NK-92 (cell line): ENCODE data around the gene NAALADL2.
"Not testable (repeated sequence)": the region's sequence is repeated elsewhere in the genome, so short reads cannot be mapped to it uniquely, and the experiment has no call there.

Experiments
- DNase-seq: peaks from one replicate; lab custom pipeline; 2025; ENCODE audit not compliant: unreplicated experiment; lab: John Stamatoyannopoulos, UW

NAALADL2 gene

DNA sequence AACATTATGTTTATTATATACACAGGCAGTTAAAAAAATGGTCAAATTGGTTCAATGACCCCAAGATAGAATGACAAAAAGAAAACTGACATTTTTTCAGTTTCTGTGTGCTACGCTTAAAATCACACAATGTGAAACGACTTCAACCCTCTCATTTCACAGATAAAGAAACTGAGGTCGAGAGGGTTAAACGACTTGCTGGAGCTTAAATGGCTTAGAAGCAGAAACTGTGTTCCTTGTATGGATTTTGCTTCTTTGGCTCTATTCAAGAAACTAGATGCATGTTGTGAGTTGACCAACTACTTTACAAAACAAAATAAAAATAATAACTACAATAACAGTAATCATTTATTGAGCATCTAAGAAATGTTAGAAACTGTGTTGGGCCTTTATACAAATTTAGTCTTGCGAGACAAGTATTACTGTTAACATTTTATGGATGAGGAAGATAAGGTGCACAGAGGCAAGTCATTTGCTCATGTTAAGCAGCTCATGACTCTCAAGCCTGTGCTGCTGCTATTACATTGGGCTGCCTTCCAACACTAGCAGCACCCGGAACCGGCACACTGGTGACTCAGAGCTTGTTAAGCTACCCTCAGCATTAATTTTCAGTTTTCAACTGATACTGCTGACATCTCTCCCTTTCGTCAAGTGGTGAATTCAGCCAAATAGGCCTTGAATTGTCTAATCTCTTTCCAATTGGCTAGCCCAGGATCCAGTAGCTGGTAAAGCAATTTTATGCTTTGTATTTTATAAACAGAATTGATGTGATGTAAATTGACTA lies 487.6 kb downstream of the NAALADL2 start:
- no peak for DNase-seq

DNA sequence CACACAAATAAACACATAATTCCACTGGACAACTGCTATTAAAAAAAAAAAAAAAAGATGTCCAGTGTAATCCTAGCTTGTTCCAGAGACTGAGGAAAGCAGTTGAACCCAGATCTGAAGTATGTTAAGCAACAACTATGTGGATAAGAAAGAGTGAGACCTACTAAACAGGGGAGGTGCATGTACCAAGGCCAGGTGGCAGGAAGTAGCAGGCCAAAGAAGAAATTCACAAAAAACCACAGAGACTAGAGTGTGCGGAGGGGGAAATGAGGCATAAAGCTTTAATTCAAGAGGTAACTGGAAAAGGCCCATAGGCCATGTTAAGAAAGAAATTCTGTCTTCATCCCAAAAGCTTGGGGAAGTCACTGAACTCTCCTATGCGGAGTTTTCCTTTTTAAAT lies 490.0 kb downstream of the NAALADL2 start:
- no peak for DNase-seq

DNA sequence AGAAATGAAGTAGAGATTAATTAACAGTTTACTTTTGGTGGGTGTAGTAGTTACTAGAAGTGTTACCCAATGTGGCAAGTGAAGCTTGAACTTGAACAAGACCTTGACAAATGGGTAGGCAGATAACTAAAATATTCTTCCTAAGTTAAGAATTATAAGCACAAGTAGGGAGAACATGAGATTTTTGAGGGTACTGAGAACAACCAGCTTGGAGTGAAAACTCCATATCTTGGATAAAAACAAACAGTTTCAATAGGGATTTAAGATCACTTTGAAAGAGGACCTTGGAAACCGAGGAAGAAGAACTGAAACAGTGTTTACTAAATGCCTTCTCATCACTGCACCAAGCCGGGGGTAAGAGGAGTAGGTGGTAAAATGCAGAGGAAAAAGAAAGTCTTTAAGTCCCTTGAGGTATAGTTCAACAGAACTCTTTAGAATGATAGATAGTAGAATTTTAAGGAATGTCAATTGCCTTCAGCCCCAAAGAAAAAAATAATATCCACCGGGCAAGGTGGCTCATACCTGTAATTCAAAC lies 496.7 kb downstream of the NAALADL2 start:
- DNase-seq: no peak

DNA sequence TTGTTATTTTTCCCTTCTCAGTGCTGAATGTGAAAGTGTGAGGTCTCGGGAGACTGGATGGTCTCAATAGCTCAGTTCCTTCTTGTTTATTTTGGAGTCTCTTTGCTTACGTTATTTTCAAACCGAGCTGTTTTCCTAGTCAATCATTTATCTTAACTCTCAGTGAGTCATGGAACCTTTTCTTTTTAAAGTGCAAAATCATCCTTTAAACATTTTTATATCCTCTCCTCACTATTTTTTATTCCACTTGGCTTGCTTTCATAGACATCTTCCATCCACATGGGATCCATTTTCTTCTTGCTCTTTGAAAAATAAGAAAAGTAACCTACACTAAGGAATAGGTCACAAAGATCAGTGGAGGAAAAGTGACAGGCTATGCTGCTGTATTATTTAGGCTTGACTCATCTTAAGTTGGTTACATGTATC lies 497.8 kb downstream of the NAALADL2 start:
- no peak for DNase-seq

DNA sequence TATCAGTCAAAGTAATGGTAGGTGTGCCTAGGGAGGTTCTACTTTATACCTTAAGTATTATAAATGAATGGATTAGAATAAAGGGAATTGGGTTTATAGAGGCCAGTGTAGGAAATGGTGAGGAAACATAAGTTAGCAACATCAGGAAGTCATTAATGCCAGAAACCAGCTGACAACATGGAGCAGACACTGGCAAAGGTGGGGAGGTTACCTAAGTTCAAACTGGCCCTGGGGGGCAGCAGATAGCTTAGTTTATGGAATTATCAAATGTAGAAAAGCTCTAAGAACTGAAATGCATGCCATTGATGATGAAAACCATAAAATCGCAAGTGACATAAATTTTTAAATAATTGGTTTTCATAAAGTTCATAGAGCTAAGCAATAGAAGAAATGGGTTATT lies 498.6 kb downstream of the NAALADL2 start:
- no peak for DNase-seq

DNA sequence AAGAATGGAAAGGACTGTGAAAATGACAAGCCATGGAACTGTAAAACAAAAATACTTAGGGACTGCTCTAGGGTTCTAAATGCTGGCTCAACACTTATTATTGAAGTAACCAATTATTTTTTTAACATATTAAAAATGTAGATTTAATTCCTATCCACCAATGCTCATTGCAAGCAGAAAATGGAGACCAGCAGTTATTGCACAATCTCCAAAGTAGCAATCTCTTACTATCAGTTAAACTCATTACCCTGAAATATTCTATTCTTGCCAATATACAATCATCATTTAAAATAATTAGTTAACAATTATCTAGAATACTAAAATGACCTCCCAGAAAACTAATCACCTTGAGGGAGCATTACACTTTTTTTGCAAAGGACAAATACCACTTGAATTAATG lies 499.8 kb downstream of the NAALADL2 start:
- DNase-seq: no peak

DNA sequence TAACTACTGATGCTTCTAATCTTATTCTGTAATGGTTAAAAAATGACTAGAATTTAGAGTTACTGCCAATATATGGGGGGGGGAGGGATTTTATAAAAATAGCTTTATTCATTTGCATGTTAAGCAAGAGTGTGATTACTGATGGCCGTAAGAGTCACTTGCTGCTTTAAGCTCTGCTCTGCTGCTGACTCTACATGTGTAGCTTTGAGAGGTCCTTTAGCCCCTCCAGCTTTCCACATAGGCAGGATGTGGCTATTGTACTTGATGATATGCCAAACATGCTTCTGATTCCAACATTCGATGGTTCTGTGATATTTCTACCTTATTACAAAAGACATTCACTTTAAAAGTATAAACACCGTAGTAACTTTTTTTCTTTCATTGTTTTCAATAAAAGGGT lies 511.3 kb downstream of the NAALADL2 start:
- DNase-seq: not testable (repeated sequence)

DNA sequence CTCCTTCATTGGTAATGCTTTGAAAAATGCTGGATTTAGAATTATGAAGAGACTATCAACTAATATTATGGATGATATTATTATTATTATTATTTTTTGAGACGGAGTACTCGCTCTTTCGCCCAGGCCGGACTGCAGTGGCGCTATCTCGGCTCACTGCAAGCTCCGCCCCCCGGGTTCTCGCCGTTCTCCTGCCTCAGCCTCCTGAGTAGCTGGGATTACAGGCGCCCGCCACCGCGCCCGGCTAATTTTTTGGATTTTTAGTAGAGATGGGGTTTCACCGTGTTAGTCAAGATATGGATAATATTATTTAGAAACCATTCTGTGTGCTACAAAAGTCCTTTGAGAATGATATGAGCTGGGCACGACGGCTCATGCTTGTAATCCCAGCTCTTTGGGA lies 512.1 kb downstream of the NAALADL2 start:
- DNase-seq: not testable (repeated sequence)

DNA sequence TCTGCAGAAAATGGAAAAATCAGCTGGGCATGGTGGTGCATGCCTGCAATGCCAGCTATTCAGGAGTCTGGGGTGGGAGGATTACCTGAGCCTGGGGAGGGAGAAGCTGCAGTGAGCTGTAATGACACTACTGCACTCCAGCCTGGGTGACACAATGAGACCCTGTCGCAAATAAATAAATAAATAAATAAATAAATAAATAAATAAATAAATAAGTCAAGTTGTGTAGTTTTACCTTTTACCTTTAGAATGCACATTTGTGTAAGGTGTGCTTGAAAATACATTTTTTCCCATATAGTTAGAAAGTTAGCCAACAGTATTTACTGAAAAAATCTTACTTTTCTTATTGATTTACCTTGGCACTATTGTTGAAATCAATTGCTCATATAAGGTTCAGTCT lies 515.6 kb downstream of the NAALADL2 start:
- DNase-seq: no peak

DNA sequence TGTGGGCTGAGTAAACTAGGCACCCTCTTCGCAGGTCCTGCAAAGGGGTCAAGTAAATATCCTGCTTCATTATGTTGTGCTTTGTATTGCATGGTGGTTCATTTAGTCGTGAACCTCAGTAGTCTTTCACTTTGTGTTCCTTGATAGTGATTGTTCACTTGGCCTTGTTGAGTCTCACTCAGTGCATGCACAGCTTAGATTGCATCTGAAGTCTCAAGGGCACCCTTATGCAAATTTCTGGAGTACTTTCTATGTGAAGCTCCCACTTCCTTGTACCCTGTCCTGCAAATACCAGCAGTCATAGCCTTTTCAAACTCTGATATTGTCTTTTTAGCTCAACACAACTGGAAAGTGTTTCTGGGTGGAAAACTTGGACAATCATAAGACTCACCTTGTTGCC lies 519.2 kb downstream of the NAALADL2 start:
- DNase-seq: no peak

DNA sequence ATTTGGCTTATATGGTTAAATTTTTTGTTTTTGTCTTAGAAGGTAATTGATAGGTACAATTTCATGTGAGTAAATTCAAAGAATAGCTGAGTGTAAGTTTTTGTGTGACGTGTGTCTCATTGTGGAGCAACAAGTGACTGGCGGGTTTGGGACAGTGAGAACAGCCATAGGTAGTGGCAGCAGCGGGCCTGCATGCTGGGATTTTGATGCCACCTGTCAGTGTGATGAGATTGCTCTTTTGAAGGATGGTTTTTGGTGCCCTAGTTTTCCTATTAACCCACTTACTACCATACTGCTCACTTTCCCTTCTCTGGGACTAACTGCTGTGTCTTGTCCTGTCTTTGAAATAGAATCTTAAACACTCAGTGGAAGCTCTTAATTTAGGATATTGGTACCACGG lies 522.6 kb downstream of the NAALADL2 start:
- DNase-seq: no peak

DNA sequence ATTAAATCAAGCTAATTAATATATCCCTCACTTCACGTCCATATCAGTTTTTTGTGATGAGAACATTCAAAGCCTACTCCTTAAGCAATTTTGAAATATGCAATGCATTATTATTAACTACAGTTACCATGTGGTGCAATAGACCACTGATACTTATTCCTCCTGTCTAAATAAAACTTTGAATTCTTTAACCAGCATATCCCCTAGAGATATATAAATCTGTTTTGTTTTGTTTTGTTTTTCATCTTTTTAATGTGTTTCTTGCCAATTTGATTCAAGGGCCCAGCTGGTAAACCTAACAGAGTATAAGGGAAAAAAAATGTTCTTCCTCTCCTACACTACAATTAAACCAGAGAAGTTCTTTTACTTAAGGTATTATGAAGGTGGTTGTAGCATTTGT lies 524.2 kb downstream of the NAALADL2 start:
- DNase-seq: no peak

DNA sequence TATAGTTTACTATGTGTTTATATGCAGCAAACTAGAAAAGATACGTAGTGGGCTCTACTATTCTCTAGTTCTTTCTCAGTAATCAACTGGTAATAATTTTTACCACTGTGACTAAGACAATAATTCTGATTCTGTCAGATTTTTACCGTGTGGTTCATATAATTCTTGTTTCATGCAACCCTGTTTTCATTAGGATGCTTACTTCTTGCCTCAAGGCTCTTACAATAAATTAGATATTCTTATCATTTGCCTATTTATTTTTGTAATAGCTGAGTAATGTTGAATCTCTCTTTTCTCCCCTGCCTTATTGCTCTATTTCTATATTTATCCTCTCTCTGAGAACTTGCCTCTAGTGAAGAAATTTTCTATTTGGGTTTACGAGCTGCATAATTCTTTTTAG lies 524.7 kb downstream of the NAALADL2 start:
- no peak for DNase-seq

DNA sequence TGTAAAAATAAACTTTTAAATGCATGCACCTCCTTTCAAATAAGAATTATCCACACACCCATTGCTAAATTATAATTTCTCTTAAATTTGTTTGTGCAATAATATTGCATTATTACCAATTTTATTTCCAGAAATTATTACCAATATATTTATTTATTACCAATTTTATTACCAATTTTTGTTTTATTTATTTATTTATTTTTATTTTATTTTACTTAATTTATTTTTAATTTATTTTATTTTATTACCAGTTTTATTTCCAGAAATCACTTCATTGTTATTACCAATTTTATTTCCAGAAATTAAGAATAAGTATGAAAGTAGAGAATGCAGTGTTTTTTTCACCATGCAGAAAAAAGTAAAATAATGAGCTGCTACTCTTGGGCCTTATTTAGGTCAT lies 525.4 kb downstream of the NAALADL2 start:
- DNase-seq: no peak

DNA sequence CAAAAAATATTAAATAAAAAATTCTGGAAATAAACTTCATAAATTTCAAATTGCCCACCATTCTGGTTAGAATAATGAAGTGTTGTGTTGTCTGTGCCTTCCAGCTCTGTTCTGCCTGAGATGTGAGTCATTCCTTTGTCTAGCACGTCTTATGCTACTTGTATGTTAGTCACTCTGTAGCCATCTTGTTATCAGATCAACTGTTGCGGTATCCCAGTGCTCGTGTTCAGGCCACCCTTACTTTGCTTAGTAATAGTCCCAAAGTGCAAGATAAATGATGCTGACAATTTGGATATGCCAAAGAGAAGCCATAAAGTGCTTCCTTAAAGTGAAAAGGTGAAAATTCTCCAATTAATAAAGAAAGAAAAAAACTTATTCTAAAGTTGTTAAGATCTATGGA lies 527.5 kb downstream of the NAALADL2 start:
- no peak for DNase-seq

DNA sequence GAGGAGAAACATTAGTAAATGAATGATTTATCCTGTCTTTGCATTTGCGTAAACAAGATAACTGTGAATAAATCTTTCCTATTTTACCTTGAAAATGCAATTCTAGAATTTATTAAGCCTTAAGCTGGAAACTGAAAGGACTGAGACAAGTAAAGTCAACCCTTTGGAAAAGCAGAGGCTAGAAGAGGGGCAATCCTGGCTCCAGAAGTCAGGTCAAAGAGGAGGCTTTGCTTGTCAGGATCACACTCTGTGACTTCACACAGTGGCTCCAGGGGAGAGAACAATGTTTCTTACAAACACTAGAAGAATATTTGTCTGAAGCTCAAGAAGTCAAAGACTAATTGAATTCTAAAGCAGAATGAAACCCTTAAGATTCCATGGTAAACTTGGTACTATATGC lies 530.4 kb downstream of the NAALADL2 start:
- no peak for DNase-seq

DNA sequence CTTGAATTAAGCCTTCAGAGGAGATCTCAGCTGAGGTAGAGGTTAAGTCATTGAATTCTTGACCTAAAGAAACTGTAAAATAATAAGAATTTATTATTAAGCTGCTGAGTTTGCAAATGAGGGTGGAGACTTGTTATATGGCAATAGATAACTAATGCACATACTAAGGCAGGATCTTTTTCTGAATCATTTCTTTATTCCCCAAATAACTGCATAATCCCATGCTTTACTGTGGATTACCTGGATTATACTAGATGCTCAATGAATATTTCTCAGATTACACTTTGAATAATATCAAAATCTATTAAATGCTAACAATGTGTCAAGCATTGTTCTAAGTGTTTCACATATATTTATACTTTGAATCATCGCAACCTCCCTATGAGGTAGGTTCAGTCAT lies 532.5 kb downstream of the NAALADL2 start:
- DNase-seq: no peak

DNA sequence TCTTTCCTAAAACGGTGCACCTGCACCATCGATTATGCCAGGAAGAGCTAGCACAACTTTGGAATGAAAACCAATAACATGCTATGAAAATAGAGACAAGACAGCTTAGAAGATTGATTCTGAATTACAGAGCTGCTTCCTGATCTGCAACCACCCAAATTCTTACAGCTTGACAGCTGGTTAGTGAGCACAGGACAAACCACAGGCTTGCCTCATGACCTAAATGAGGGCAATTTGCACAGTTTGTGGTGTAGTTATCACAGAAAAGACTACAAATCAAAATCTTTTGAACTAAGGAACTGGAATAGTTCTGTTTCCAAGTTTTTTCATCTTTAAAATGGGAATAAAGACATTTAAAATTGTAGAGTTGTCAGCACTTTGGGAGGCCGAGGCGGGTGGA lies 533.5 kb downstream of the NAALADL2 start:
- no peak for DNase-seq

DNA sequence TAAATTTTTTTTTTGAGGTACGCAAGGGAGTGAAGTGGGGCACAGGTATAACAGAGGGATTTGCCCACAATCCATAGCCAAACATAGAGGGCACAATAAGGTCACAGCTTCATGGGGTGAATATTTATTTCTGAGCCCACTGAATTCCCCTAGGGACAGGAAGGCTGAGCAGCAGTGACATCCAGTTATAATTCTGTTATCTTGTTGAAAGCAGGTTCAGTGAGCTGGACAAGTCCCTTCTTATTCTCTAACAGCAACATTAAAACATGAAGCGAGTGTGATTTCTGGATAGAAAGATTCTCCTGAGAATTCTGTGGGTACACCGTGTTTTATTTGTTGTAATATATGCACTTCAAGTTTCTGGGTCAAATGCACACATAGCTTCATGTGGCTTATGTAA lies 538.2 kb downstream of the NAALADL2 start:
- DNase-seq: no peak

DNA sequence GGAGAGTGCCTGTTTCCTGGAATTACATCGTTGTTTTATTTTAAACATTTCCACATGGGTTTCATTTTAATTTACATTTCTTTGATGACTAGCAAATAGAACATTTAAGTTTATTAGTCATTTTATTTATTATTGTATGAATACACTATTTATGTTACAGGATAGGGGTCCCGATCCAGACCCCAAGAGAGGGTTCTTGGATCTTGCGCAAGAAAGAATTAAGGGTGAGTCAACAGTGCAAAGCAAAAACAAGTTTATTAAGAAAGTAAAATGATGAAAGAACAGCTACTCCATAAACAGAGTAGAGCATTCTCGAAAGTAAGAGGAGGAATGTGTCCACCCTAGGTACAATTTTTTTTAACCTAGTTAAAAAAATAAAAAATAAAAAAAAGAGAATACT lies 539.5 kb downstream of the NAALADL2 start:
- DNase-seq: no peak

DNA sequence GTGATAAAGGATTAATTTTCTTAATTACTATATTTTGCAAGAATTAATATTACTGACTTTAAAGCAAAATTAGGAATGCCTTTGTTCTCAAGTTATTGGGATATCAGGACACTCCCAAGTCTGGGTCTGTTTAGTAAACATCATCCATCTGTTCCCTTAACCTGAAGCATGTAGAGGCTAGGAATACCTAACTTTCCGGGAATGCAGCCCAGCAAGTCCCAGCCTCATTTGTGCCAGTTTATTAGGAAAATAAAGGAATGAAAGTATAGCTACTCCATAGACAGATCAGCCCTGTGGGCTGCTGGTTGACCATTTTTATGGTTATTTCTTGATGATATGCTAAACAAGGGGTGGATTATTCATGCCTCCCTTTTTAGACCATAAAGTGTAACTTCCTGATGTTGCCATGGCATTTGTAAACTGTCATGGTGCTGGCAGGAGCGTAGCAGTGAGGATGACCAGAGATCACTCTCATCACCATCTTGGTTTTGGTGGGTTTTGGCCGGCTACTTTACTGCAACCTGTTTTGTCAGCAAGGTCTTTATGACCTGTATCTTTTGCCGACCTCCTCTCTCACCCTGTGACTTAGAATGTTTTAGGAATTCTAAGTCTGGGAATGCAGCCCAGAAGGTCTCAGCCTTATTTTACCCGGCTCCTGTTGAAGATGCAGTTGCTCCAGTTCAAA lies 540.2 kb downstream of the NAALADL2 start:
- no peak for DNase-seq

DNA sequence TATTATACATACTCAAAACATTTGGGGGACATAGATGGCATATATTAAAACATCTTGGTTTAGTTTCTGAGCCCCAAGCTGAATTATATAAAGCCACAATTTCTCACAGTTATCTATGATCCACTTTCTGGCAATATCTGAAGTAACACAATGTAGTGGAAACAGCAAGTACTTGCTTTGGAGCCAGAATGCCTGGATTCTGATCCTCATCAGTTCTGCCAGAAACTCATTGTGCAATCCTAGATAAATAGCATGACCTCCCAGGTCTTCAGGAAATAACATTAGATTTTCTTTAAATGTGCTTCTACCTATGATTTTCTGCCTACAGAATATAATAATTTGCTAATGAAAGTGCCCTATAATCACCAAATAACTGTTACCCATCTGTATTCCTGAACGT lies 544.9 kb downstream of the NAALADL2 start:
- no peak for DNase-seq
